RCC 7860 (cell line): ENCODE data around the gene SH2D2A.
A peak's percentile ranks its signal among the peaks of the same experiment; 100 is the strongest.
"Not testable (repeated sequence)": the region's sequence is repeated elsewhere in the genome, so short reads cannot be mapped to it uniquely, and the experiment has no call there.

Source experiments
- DNase-seq: peaks from one replicate; pipeline ENCODE4 v3.0.0-alpha.2; 2015; ENCODE audit warnings: low spot score
- FAIRE-seq: peaks from 2 replicates; lab custom pipeline; 2012; peaks lifted over from hg19 to GRCh38; lab: Jason Lieb, UNC

SH2D2A gene

GRCh38 chr1:156775799-156776198, 40.8 kb downstream of the SH2D2A start:
- DNase-seq (no peak), FAIRE-seq (no peak)

DNA sequence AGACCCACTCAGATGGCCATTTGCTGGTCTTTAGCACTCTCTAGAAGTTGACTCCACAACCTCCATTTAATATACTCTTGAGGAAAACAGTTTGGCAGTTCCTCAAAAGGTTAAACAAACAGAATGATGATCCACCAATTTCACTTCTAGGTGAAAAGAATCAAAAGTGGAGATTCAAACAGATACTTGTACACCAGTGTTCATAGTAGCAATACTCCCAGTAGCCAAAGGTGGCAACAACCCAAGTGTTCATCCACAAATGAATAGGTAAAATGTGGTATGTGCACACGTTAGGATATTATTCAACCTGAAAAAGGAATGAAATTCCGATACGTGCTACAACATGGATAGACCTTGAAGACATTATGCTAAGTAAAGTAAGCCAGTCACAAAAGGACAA, 43.0 kb downstream of the SH2D2A start:
- DNase-seq (no peak), FAIRE-seq (no peak)

DNA sequence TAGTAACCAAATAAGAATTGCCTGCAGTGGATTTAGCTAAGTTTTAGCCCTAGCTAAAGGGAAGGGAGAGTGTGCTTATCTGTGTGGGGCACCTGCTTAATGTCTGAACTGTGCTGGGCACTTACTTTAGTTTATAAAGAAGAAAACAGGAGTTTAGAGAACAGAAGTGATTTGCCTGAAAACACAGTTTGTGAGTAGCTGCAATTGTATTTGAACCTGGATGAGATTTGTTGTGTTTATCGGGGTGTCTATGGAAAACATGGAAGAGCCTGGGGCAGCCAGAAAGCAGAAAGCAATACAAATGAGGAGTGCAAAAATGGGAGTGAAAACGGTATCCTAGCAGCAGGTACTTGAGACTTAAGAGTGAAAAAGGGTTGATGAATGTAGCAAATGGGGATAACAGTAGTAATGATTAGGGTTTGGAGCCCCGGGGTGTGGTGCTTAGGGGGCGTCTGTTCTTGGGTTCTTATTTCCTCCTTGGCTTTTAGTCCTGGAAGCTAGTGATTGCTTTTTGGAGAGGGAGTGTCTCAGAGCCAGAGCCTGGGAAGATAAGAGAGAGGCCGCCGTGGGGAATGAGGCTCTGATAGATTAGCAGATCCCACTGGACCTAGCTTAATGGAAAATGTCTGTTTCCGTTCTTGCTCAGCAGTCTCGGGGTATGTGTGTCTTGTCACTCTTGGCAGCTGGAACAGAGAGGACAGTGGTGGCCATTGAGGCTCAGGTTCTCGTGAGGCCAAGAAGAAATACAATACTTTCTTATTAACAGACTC, 43.7 kb downstream of the SH2D2A start:
- DNase-seq (no peak), FAIRE-seq (no peak)

DNA sequence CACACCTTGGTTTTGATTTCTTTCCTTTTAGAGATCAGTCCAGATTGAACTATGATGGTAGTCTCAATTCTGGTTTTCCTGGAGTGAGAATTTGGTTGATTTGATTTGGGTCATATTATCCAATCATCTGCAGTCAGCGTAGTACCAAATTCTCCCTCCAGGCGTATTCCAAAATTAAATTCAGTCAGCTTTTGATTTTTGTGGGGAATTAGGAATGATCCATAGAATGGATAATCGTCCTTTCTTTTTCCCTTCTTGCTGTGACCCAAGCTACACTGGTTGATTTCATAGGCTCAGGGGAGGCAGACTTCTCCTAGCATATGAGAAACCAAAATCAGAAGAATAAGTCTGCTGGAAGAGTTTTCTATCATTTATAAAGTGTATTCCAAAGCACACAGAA, 44.4 kb downstream of the SH2D2A start:
- DNase-seq: no peak
- FAIRE-seq: no peak

GRCh38 chr1:156768610-156769295, 47.9 kb downstream of the SH2D2A start:
- FAIRE-seq (no peak), DNase-seq (no peak)

GRCh38 chr1:156767879-156768604, 48.6 kb downstream of the SH2D2A start:
- FAIRE-seq: no peak
- no peak for DNase-seq

GRCh38 chr1:156767101-156767878, 49.4 kb downstream of the SH2D2A start, which contains the start of gene PRCC:
Gene PRCC, plus strand, starts transcription at chr1:156767535. Its CDS starts 237 bp downstream, at chr1:156767772.
- peak; percentile 94 for FAIRE-seq

GRCh38 chr1:156766298-156767100, 50.1 kb downstream of the SH2D2A start:
- DNase-seq (no peak), FAIRE-seq (no peak)

More at GRCh38 chr1:156767101-156767878, 49.4 kb downstream of the SH2D2A start, which contains the start of gene PRCC:
- peak; percentile 100 for DNase-seq

DNA sequence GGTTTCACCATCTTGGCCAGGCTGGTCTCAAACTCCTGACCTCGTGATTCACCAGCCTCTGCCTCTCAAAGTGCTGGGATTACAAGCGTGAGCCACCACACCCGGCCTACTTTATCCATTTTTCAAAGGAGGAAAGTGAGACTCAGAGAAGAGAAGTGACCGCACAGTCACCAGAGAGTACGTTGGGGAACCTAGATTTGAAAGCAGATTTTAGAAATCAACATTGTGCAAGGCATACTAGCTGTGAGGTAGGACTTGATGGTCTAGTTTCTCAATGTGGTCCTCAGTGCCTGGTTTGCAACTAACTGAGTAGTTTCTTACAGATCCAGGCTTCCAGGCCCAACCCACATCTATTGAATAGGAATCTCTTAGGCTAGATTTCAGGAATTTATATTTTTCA, 51.0 kb downstream of the SH2D2A start:
- DNase-seq (no peak), FAIRE-seq (no peak)

- DNase-seq, FAIRE-seq: not testable (repeated sequence)
Observed at GRCh38 chr1:156765136-156765535, 51.5 kb downstream of the SH2D2A start.

DNA sequence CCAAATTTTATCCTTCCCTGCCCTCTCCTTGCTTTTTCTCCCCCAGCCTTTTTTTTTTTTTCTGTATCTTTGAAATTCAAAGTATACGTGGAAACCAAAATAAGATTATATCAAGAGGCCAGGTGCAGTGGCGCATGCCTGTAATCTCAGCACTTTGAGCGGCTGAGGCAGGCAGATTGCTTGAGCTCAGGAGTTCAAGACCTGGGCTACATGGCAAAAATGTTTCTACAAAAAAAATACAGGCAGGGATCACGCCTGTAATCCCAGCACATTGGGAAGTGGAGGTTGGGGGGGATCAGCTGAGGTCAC, 55.9 kb downstream of the SH2D2A start:
- no peak for DNase-seq
- no peak for FAIRE-seq

DNA sequence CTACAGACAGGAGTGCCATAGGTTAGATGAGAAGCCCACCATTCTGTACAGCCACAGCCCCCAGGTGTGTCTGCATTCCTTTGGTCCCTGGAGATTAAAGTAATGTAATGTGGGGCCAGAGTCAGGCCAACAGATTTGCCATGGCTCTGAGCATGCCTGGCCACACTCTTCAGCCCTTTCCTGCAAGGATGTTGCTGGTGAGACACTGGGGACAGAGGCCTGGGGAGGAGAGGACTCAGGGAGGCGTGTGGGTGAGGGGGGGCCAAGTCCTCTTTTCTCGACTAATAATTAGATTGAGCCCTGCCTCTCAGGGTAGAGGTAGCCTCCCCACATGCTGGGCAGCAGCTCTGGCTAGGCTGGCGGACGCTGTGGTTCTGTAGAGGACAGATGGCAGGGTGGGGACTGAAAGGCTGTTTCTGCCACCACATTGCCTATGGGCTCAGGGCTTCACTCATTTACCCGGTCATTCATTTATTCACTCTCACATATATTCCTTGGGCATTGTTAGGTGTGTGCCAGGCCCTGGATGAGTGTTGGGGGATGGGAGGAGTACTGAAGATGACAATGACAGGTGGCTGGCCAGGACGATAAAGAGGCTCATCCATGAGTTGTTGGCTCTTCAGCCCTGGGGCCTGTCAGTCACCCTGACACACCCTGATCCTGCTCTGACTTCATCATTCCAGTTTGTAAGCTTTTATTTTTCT, 56.4 kb downstream of the SH2D2A start:
- DNase-seq: no peak
- no peak for FAIRE-seq

DNA sequence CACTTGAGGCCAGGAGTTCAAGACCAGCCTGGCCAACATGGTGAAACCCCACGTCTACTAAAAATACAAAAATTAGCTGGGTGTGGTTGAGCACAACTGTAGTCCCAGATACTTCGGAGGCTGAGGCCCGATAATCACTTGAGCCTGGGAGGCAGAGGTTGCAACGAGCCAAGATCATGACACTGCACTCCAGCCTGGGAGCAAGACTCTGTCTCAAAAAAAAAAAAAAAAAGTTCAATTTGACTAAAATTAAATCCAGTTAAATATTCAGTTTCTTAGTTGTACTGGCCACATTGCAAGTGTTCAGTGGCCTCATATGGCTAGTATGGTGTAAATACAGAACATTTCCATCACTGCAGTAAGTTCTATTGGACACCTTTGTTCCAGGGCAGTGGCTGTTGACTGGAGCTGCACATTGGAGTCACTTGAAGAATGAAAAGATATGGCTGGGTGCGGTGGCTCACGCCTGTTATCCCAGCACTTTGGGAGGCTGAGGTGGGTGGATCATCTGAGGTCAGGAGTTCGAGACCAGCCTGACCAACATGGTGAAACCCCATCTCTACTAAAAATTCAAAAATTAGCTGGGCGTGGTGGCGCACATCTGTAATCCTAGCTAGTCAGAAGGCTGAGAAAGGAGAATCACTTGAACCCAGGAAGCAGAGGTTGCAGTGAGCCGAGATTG, 58.9 kb downstream of the SH2D2A start:
- FAIRE-seq, DNase-seq: not testable (repeated sequence)

DNA sequence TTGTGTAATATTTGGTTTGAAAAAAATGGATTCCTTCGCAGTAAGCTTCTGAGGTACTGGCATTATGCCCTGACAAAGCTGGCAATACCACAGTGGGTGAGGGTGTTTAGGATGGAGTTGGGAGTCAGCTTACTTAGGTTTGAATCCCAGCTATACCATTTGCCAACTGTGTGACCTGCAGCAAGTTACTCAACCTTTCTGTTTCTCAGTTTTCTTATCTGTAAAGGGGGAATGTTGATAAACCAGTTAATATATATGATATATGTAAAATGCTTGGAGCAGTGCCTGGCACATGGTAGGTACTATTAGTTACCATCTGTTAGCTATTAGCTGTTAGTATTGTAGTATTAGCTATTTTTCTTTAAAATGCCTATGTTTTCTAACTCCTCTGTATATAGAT, 60.3 kb downstream of the SH2D2A start:
- DNase-seq: no peak
- no peak for FAIRE-seq
